GM06990 (cell line): ENCODE data around the gene FHIT.

ENCODE experiments used
- DNase-seq: peaks from one replicate; pipeline ENCODE4 v3.0.0-alpha.2; 2011; ENCODE audit not compliant: insufficient read length; ENCODE audit errors: extremely low read depth
- H3K27me3 ChIP-seq: replicated peaks from 2 replicates; pipeline ENCODE4 v1.6.0; 2011; ENCODE audit warnings: low read length; ENCODE audit not compliant: control insufficient read depth, insufficient read depth
- H3K36me3 ChIP-seq: 2 replicates; pipeline ENCODE4 v1.5.1; 2011; ENCODE audit warnings: low read length; ENCODE audit not compliant: control insufficient read depth, insufficient read depth
- H3K4me3 ChIP-seq: replicated peaks from 2 replicates; pipeline ENCODE4 v1.5.1; 2011; ENCODE audit warnings: low read depth, mild to moderate bottlenecking, control low read depth, low read length
- CTCF ChIP-seq: IDR thresholded peaks from 2 replicates; pipeline ENCODE4 v1.5.1; 2011; ENCODE audit warnings: low read length, control low read depth, mild to moderate bottlenecking, inconsistent platforms; ENCODE audit not compliant: insufficient read depth, poor library complexity, severe bottlenecking

The FHIT gene

GRCh38 chr3:59759298-59760031 is 1491.8 kb downstream of the FHIT start:
- Histone ChIP-seq H3K36me3 (no peaks in the 10 kb centered on the region), H3K27me3 (no peaks in the 10 kb centered on the region), H3K4me3 (no peak overlapping the region)
- DNase-seq, result no peak
- TF ChIP-seq CTCF, result no peak

DNA sequence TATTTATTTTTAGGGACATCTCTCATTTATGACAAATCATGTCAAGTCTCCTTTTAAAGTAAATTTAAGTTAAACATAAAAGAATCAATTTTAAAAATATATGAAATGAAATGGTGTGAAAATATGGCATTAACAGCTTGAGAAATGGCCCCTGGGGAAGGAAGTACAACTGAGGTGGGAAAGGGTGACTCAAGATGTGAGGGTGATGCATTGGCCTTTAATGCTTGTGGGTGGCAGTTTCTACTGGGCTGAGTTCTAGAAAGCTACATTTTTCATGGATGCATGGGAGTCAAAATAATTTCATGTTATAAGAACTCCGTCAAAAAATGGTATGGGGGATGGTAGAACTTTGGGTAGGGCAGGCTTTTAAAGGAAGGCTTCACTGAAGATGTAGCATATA is 1492.6 kb downstream of the FHIT start:
- no peaks in the 10 kb centered on the region for H3K36me3 ChIP-seq
- H3K4me3 ChIP-seq, result no peak overlapping the region
- DNase-seq, result no peak
- no peaks in the 10 kb centered on the region; the same call in 1 of the 2 replicates for H3K27me3 ChIP-seq
- TF ChIP-seq CTCF, result no peak

GRCh38 chr3:59756934-59757333 is 1494.3 kb downstream of the FHIT start:
- TF ChIP-seq CTCF, result no peak
- no peak overlapping the region for H3K4me3 ChIP-seq
- DNase-seq, result no peak
- no peaks in the 10 kb centered on the region for H3K36me3 ChIP-seq
- H3K27me3 ChIP-seq, result no peaks in the 10 kb centered on the region; the same call in 1 of the 2 replicates

DNA sequence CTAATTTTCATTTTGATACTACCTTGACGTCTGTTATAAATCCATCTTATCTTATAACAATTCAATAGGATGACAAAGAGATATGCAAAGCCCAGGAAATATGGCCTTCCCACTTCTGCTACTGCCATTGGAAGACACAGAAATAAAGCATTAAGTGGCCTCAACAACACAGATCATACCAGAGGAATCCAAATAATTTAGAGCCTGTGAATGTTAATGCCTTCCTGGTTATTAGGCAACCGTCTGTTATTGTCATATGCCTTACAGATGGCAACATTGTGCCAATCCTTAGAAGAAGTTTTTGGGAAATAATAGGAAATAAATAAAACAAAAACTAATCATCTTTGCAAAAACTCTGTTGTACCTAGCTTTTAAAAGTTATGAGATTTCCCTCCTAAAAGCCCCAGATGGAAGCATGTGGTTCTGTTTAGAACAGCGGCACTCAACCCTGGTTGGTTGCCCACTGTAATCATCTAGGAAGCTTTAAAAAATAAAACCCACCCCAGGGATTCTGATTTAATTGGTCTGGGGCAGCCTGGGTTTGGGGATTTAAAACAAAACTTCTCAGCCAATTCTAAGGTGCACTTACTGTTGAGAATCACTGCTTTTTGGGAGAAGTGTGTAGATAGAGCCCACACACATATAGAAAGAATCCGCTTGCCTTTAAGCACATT is 1496.7 kb downstream of the FHIT start:
- Histone ChIP-seq H3K27me3 (no peaks in the 10 kb centered on the region; the same call in 1 of the 2 replicates), H3K4me3 (no peak overlapping the region), H3K36me3 (no peaks in the 10 kb centered on the region)
- no peak for TF ChIP-seq CTCF
- no peak for DNase-seq

DNA sequence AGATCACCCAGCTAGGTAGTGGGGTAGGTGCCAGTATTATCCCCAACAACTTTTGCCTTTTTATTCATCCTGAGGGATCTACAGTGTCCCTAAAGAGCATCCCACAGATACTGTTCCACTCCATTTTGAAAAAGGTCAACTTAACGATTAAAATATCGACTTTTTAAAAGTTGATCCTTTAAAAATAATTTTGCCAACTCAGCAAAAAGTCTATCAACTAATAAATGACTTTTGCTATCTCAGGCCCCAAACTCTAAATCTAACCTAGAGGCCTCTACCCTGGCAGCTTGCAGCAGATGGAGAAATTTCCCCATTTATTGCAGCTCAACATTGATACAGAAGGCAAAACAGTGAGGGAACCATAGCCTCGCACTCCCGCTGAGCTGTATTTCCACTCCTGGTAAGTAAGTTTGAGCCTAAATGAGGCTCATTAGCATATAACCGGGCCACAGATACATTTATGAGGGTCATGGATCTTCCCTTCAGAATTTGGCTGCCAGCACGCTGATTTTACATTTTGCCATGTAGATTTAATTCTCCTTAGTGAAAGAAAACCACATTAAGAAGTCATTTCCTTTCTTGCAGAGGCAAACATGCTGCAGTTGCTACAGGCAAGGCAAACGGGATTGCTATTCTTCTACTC is 1497.3 kb downstream of the FHIT start:
- no peak for DNase-seq
- Histone ChIP-seq H3K4me3 (no peak overlapping the region), H3K27me3 (no peaks in the 10 kb centered on the region; the same call in 1 of the 2 replicates), H3K36me3 (no peaks in the 10 kb centered on the region)
- no peak for TF ChIP-seq CTCF
